ENCODE results near the gene KANK4. TPM values are rescaled to one million over a fixed set of nuclear protein-coding genes. Genes with fewer than 3 reads are reported as not detected.
"Not testable (repeated sequence)": the region's sequence is repeated elsewhere in the genome, so short reads cannot be mapped to it uniquely, and the experiment has no call there.

Gene KANK4
- total RNA-seq, 3 donors from 2014 or later = not detected

DNA sequence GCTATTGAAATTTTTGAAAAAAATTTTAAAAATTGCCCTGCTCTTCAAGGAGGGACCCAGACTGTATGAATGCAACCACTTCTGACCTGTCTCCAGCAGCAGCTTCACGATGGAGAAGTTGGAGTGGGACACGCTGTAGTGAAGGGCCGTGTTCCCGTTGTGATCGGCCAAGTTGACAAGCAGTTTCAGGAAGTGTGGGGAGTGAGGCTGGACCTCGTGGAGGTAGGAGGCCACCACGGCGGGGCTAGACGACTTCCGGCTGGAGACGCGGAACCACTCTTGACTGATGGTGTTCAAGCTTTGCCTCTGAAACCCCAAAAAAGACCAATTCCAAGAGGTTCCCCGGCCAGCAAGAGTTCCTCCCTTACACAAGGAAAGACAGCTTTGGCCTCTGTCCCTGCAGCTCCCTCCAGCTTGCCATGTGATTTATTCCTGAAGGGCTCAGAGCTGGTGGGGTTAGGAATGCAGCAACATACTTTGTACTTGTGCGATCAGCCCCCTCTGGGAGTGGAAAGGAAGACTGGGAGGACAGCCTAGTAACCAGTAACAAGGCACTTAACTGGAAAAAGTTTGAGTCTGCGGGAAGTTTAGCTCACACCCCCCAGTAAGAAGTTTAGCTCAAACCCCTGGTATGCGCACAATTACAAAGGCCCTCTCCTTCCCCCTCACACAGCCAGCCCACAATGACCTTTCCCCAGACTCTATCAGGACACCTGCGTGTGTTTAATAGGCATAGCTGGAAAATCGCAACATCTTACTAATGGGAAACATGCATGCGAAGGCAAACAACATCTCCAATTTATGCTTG, 56.0 kb downstream of the KANK4 start:
- no peak overlapping the region for H3K4me3 Mint-ChIP-seq
- ATAC-seq (no peak), DNase-seq (no peak)
- H3K9me3 Mint-ChIP-seq = no peaks in the 10 kb centered on the region
- H3K4me1 Mint-ChIP-seq (ENCODE audit: low read depth) = no peaks in the 10 kb centered on the region
- H3K36me3 Mint-ChIP-seq (ENCODE audit: insufficient read depth) = no peaks in the 10 kb centered on the region
- peaks cover 12% of the 10 kb centered on the region for H3K27me3 Mint-ChIP-seq (ENCODE audit: low read depth)

DNA sequence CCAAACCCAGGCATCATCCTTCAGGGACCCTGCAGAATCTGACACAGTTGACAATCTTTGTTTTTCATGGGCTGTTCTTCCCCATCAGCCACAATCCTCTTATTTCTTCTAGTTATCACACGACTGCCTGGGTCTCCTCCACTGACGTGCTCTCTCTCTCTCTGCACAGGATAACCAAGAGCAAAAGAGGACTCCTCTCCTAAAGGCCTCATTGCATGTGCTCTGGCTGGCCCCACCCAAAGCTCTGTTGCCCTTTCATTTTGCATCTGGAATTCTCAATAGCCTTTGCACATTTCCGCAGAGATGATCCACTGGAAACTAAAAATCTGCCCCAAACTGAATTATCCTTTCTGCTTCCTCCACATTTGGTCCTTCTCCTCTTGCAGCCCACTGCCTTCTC, 58.5 kb downstream of the KANK4 start:
- Mint-ChIP-seq H3K9me3 (no peaks in the 10 kb centered on the region), H3K4me3 (no peak overlapping the region), H3K4me1 (ENCODE audit: low read depth) (no peaks in the 10 kb centered on the region), H3K27me3 (ENCODE audit: low read depth) (peaks cover 12% of the 10 kb centered on the region), H3K36me3 (ENCODE audit: insufficient read depth) (no peaks in the 10 kb centered on the region)
- no peak for ATAC-seq
- no peak for DNase-seq

DNA sequence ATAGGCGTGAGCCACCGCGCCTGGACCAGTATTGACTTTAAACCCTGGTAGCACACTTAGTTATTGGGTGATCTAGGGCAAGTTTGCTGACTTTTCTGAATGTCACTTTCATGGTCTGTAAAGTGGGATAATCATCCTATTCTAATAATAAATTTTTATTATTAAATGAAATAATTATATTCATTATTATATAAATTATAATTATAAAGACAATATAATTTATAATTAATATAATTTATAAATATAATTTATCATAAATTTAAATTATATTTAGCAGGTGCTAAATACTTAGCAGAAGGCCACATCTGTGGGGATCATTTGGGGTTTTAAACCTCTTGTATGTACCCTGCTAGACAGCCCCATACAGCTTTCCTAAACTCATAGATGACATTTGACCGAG, 59.7 kb downstream of the KANK4 start:
- no peaks in the 10 kb centered on the region for H3K36me3 Mint-ChIP-seq (ENCODE audit: insufficient read depth)
- DNase-seq = no peak
- peaks cover 12% of the 10 kb centered on the region for H3K27me3 Mint-ChIP-seq (ENCODE audit: low read depth)
- no peaks in the 10 kb centered on the region for H3K9me3 Mint-ChIP-seq
- no peak for ATAC-seq
- H3K4me3 Mint-ChIP-seq = no peak overlapping the region
- H3K4me1 Mint-ChIP-seq (ENCODE audit: low read depth) = no peaks in the 10 kb centered on the region

DNA sequence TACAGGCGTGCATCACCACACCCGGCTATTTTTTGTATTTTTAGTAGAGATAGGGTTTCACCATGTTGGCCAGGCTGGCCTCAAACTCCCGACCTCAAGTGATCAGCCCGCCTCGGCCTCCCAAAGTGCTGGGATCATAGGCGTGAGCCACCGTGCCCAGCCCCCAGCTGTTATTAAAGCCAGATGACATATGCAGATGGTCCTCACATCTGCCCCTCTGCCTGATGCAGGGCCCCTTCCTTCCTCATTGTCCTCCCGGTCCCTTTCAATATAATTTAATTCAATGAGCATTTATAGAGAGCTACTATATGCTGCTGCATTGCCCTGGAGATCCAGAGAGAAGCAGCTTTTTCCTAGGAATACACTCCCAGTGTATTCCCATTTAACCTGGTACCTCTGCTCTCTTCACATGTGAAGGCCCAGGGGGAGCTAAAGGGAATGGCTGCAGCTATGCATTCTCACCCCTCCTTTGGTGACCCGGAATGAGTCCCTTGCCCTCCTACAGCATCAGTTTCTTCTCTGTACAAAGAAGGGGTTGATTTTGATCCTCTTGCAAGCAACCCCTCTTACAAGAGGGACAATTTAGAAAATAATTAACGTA, 69.0 kb downstream of the KANK4 start:
- DNase-seq (no peak), ATAC-seq (no peak)
- Mint-ChIP-seq H3K4me1 (ENCODE audit: low read depth) (no peaks in the 10 kb centered on the region), H3K36me3 (ENCODE audit: insufficient read depth) (no peaks in the 10 kb centered on the region), H3K4me3 (no peak overlapping the region), H3K9me3 (no peaks in the 10 kb centered on the region), H3K27me3 (ENCODE audit: low read depth) (no peaks in the 10 kb centered on the region)

DNA sequence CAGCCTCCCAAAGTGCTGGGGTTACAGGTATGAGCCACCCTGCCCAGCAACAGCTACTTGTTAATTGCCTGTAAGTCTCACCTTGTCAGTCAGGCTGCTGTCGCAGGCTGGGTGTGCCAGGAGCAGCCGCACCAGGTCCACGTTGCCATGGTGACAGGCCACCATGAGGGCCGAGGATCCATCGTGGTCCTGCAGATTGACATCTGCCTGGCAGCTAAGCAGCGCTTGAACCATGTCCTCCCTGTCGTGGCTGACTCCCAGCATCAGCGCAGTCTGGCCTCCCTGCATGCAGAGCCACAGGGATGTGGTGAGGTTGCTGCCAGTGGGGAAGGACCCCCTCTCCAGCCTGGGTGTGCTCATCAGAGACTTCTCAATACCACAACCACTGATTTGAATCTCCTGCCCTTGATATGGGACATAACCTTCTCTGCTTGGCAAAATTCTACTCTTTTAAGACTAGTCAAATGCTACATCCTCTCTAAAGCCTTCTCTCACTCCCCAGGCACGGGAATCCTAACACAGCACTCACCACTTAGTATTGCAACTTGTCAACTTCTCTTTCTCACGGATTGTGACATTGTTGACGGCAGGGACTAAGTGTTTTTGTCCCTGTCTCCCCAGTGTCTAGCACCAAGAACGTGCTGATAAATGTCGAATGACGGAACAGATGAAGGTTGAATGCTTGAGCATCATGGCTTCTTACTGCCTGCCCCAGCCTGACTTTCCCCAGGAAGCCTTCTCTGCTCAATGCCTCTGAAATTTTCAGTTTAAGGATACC, 71.7 kb downstream of the KANK4 start:
- ATAC-seq (no peak), DNase-seq (no peak)
- Mint-ChIP-seq H3K36me3 (ENCODE audit: insufficient read depth) (no peaks in the 10 kb centered on the region), H3K4me1 (ENCODE audit: low read depth) (no peaks in the 10 kb centered on the region), H3K9me3 (no peaks in the 10 kb centered on the region), H3K4me3 (no peak overlapping the region), H3K27me3 (ENCODE audit: low read depth) (peaks cover 2% of the 10 kb centered on the region)

DNA sequence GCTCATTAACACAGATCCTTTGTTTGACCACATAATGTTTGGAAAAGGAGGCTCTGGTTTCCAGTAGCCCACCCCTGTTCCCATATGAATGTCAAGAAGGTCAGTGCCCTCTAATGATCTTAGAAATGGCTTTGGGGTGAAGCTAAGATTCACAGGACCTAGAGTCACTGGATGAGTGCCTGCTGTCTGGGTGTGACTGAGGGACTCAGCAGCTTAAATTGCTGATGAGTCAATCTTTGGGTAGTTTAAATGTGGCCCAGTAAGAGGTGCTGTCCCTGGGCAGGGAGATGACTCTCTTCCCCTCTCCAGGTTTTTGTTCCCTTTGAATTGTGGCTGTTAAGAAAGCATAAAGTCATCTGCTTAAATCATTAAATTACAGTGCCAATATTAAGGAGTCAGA, 74.0 kb downstream of the KANK4 start:
- H3K4me1 Mint-ChIP-seq (ENCODE audit: low read depth) = no peaks in the 10 kb centered on the region
- DNase-seq (no peak), ATAC-seq (no peak)
- H3K4me3 Mint-ChIP-seq = no peak overlapping the region
- no peaks in the 10 kb centered on the region for H3K36me3 Mint-ChIP-seq (ENCODE audit: insufficient read depth)
- H3K9me3 Mint-ChIP-seq = no peaks in the 10 kb centered on the region
- H3K27me3 Mint-ChIP-seq (ENCODE audit: low read depth) = peaks cover 4% of the 10 kb centered on the region

DNA sequence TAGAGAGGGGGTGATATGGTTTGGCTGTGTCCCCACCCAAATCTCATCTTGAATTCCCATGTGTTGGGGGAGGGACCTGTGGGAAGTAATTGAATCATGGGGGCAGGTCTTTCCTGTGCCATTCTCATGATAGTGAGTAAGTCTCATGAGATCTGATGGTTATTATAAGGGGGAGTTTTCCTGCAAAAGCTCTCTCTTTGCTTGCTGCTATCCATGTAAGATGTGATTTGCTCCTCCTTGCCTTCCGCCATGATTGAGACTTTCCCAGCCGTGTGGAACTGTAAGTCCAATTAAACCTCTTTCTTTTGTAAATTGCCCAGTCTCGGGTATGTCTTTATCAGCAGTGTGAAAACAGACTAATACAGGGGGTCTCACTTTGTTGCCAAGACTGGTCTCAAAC, 74.9 kb downstream of the KANK4 start:
- not testable (repeated sequence) for H3K4me1 Mint-ChIP-seq (ENCODE audit: low read depth); H3K9me3 Mint-ChIP-seq; H3K4me3 Mint-ChIP-seq; H3K27me3 Mint-ChIP-seq (ENCODE audit: low read depth); ATAC-seq; H3K36me3 Mint-ChIP-seq (ENCODE audit: insufficient read depth); DNase-seq

DNA sequence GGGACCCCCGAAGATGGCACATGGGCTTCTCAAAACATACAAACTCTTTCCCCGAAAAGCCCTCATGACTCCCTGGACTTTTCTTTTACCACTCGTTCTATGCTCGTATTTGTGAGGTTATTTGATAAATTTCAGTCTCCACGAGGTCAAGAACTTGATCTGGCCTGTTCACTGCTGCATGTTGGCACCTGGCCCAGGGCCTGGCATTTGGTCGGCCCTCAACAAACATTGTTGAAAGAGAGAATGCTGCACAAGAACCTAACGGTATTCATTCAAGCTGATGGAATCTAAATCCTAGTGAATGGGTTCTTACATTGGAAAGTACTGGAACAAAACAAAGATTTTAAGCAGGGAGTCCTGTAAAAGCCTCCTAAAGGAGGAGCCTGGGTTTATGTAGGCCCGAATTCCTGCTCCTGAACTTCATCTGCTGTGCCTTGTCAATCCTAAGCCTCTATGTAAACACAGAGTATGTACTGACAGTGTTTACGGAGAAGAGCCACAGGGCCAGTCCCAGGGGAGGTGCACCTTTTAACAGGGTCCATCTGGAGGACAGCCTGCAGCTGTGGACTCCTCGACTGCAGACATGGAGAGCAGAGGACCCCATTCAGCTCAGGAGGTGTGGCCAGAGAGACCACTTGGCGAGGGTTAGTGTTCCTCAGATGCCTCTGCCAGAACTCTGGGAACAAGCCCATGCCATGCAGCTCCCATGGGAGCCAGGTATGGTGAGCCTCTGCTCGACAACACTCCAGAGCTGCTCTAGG, 77.7 kb downstream of the KANK4 start:
- ATAC-seq (no peak), DNase-seq (no peak)
- H3K36me3 Mint-ChIP-seq (ENCODE audit: insufficient read depth) = no peaks in the 10 kb centered on the region
- peaks cover 4% of the 10 kb centered on the region for H3K27me3 Mint-ChIP-seq (ENCODE audit: low read depth)
- H3K4me1 Mint-ChIP-seq (ENCODE audit: low read depth) = no peaks in the 10 kb centered on the region
- H3K9me3 Mint-ChIP-seq = no peaks in the 10 kb centered on the region
- no peak overlapping the region for H3K4me3 Mint-ChIP-seq

DNA sequence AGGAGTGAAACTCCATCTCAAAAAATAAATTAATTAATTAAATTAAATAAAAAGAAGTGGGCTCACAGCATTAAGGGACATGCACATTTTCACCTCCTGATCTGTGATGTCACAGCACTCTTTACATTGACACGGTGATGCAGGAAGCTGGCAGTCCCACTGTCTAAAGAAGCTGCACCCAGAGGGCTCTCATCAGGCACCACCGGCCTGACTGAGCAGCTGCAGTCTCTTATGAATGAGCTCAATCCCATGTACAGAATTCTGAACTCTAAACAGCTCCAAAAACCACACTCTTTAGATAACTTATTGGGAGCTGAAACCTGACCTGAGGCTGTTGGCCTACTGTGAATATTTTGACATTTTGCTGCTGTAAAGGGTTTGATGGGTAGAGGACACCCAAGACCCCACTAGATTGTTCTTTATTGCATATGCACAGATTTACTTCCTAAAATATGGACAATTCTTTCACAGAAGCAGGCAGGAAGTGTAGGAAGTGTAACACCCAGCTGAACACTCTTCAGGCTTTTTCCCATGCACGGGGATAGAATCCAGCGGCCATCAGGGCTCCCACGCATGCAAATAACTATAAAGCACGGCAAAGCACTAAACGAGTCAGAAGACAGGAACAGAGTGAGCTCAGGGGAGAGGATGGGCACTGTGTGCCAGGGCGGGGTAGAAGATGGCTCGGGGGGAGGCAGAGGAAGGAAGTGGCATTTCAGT, 78.4 kb downstream of the KANK4 start:
- Mint-ChIP-seq H3K36me3 (ENCODE audit: insufficient read depth) (no peaks in the 10 kb centered on the region), H3K9me3 (no peaks in the 10 kb centered on the region), H3K4me1 (ENCODE audit: low read depth) (no peaks in the 10 kb centered on the region), H3K4me3 (no peak overlapping the region), H3K27me3 (ENCODE audit: low read depth) (peaks cover 4% of the 10 kb centered on the region)
- DNase-seq (no peak), ATAC-seq (no peak)

DNA sequence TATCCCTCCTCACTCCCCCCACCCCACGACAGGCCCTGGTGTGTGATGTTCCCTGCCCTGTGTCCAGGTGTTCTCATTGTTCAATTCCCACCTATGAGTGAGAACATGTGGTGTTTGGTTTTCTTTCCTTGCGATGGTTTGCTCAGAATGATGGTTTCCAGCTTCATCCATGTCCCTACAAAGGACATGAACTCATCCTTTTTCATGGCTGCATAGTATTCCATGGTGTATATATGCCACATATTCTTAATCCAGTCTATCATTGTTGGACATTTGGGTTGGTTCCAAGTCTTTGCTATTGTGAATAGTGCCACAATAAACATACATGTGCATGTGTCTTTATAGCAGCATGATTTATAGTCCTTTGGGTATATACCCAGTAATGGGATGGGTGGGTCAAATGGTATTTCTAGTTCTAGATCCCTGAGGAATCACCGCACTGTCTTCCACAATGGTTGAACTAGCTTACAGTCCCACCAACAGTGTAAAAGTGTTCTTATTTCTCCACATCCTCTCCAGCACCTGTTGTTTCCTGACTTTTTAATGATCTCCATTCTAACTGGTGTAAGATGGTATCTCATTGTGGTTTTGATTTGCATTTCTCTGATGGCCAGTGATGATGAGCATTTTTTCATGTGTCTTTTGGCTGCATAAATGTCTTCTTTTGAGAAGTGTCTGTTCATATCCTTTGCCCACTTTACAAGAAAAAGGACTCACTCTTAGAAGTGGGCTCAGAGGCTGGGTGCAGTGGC, 79.4 kb downstream of the KANK4 start:
- not testable (repeated sequence) for H3K27me3 Mint-ChIP-seq (ENCODE audit: low read depth); H3K9me3 Mint-ChIP-seq

DNA sequence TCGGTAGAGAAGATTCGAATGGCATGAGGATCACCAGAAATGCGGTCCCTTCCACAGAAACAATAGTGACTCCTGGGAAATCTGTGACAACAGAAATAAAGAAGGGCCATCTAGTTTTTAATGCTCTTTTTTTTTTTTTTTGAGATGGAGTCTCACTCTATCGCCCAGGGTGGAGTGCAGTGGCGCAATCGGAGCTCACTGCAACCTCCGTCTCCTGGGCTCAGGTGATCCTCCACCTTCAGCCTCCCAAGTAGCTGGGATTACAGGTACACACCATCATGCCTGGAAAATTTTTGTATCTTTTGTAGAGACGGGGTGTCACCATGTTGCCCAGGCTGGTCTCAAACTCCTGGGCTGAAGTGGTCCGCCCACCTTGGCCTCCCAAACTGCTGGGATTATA, 80.7 kb downstream of the KANK4 start:
- Mint-ChIP-seq H3K27me3 (ENCODE audit: low read depth) (peaks cover 3% of the 10 kb centered on the region), H3K36me3 (ENCODE audit: insufficient read depth) (no peaks in the 10 kb centered on the region), H3K4me1 (ENCODE audit: low read depth) (no peaks in the 10 kb centered on the region), H3K9me3 (no peaks in the 10 kb centered on the region), H3K4me3 (no peak overlapping the region)
- no peak for DNase-seq
- no peak for ATAC-seq

More for the DNA sequence above, 79.4 kb downstream of the KANK4 start:
- H3K4me1 Mint-ChIP-seq (ENCODE audit: low read depth); DNase-seq; H3K4me3 Mint-ChIP-seq; H3K36me3 Mint-ChIP-seq (ENCODE audit: insufficient read depth); ATAC-seq: not testable (repeated sequence)

DNA sequence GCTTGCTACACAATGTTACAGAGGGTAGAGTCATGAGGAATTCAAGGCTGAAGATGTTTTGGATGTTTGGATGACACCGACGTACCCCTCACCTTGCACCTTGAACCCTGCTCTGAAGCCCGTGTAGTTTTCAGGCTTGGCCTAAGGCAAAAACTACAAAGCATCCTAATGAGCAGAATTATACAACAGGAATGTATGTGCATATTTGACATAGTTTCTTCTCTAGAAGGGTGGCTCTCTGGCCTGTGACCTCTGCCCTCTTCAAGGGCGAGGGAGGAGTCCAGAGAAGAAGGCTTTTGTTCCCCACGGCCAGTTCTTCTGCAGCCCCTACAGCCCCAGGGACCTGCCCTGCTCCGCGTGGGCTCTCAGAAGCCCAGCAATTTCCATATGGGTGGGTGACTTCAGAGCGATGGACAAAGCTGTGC, 81.3 kb downstream of the KANK4 start:
- H3K27me3 Mint-ChIP-seq (ENCODE audit: low read depth) = peaks cover 3% of the 10 kb centered on the region
- H3K9me3 Mint-ChIP-seq = no peaks in the 10 kb centered on the region
- no peak overlapping the region for H3K4me3 Mint-ChIP-seq
- ATAC-seq (no peak), DNase-seq (no peak)
- H3K36me3 Mint-ChIP-seq (ENCODE audit: insufficient read depth) = no peaks in the 10 kb centered on the region
- no peaks in the 10 kb centered on the region for H3K4me1 Mint-ChIP-seq (ENCODE audit: low read depth)

DNA sequence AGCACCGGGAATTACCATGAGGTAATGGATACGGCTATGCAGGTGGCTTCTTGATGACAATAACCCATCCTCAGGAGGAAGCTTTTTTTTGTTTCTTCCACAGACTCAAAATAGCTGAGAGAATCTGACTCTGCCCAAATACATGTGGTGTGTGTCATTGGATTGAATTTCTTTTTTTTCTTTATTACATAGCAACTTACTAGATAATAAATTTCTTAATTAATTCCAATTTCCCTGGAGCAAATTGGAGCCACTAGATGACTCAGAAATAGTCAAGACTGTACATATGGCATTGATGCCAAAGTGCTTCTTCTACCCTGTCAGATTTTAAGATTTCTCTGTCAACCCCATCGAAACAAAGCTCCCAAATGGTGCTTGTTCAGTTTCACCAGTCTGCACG, 81.9 kb downstream of the KANK4 start:
- H3K27me3 Mint-ChIP-seq (ENCODE audit: low read depth) = peaks cover 3% of the 10 kb centered on the region
- no peaks in the 10 kb centered on the region for H3K9me3 Mint-ChIP-seq
- H3K4me3 Mint-ChIP-seq = no peak overlapping the region
- ATAC-seq (no peak), DNase-seq (no peak)
- H3K4me1 Mint-ChIP-seq (ENCODE audit: low read depth) = no peaks in the 10 kb centered on the region
- H3K36me3 Mint-ChIP-seq (ENCODE audit: insufficient read depth) = no peaks in the 10 kb centered on the region
